Endothelial cell of umbilical vein (primary cell): ENCODE data around the gene NPTX1. TPM values are rescaled to one million over a fixed set of nuclear protein-coding genes. Genes with fewer than 3 reads are reported as not detected.

Experiments
- BruUV-seq: library from RNA; stranded (reverse); fragments of 400-500 nt; replicated peaks from 2 replicates; lab custom pipeline; 2021; lab: Mats Ljungman, UMichigan
- CTCF ChIA-PET: fragments of 300-600, 350-600 bp; sonication (Branson Sonifier 250); formaldehyde crosslinking; loops from one replicate; lab custom pipeline; 2021; ENCODE audit warnings: antibody characterized with exemption, inconsistent platforms; lab: Charles Lee
- POLR2A ChIA-PET: fragments of 300-600, 350-600 bp; sonication (Branson Sonifier 250); formaldehyde crosslinking; loops from one replicate; lab custom pipeline; 2021; ENCODE audit warnings: antibody characterized with exemption, inconsistent platforms; lab: Charles Lee
- DNase-seq: peaks from one replicate; pipeline ENCODE4 v3.0.0-alpha.2; 2011; ENCODE audit warnings: low read depth, low spot score
- FAIRE-seq: peaks from 2 replicates; lab custom pipeline; 2011; peaks lifted over from hg19 to GRCh38; lab: Jason Lieb, UNC
- H2AFZ ChIP-seq: 2 replicates; pipeline ENCODE4 v1.6.0; 2012; ENCODE audit warnings: low read depth, low read length, control low read depth, inconsistent platforms
- H3K27ac ChIP-seq: 2 replicates; pipeline ENCODE4 v1.5.1; 2011; ENCODE audit warnings: low read depth, mild to moderate bottlenecking, control low read depth, low read length, moderate library complexity; ENCODE audit not compliant: insufficient read depth
- H3K27me3 ChIP-seq, 2 experiments: 2 replicates each; pipeline versions ENCODE4 v1.6.0 to v1.6.1; 2011; ENCODE audit warnings: low read length in 2 of 2, mixed read lengths in 1 of 2; ENCODE audit not compliant: control insufficient read depth in 2 of 2, insufficient read depth in 2 of 2
- H3K36me3 ChIP-seq, 2 experiments: 2 replicates in 1 of 2; 3 replicates in 1 of 2; pipeline ENCODE4 v1.5.1; 2011; ENCODE audit warnings: low read length in 2 of 2, mild to moderate bottlenecking in 1 of 2, moderate library complexity in 1 of 2; ENCODE audit not compliant: control insufficient read depth in 2 of 2, insufficient read depth in 2 of 2; ENCODE audit errors: extremely low read depth in 1 of 2
- H3K4me1 ChIP-seq: 3 replicates; pipeline ENCODE4 v1.5.1; 2011; ENCODE audit warnings: mild to moderate bottlenecking, low read length; ENCODE audit not compliant: control insufficient read depth, insufficient read depth; ENCODE audit errors: extremely low read depth
- H3K4me2 ChIP-seq: 2 replicates; pipeline ENCODE4 v1.6.1; 2011; ENCODE audit warnings: low read length, control low read depth, mixed read lengths; ENCODE audit not compliant: insufficient read depth
- H3K4me3 ChIP-seq, 3 experiments: fragments of 200-600 bp in 1 of 3; sonication (generic), shearing (Covaris generic) in 1 of 3; replicated peaks in 1 of 3; 2 replicates each; pipeline ENCODE4 v1.5.1; 2011 to 2016; ENCODE audit warnings: control low read depth in 3 of 3, low read length in 3 of 3, mild to moderate bottlenecking in 2 of 3, inconsistent platforms in 1 of 3, low read depth in 1 of 3, moderate library complexity in 1 of 3; ENCODE audit not compliant: insufficient read depth in 1 of 3
- H3K79me2 ChIP-seq: 2 replicates; pipeline ENCODE4 v1.6.0; 2012; ENCODE audit warnings: low read length, inconsistent platforms; ENCODE audit not compliant: control insufficient read depth, insufficient read depth
- H3K9ac ChIP-seq: replicated peaks from 2 replicates; pipeline ENCODE3; 2011; ENCODE audit warnings: low read length, control low read depth; ENCODE audit not compliant: insufficient read depth; ENCODE audit errors: extremely low read depth
- H3K9me1 ChIP-seq: replicated peaks from 3 replicates; pipeline ENCODE4 v1.6.0; 2011; ENCODE audit warnings: mild to moderate bottlenecking, low read length; ENCODE audit not compliant: control insufficient read depth, insufficient read depth; ENCODE audit errors: extremely low read depth
- H3K9me3 ChIP-seq: replicated peaks from 2 replicates; pipeline ENCODE4 v1.5.1; 2012; ENCODE audit warnings: low read length, inconsistent platforms; ENCODE audit not compliant: control insufficient read depth, insufficient read depth
- H4K20me1 ChIP-seq: replicated peaks from 2 replicates; pipeline ENCODE3; 2011; ENCODE audit warnings: mild to moderate bottlenecking, low read length; ENCODE audit not compliant: control insufficient read depth, insufficient read depth; ENCODE audit errors: extremely low read depth
- EZH2 ChIP-seq: IDR thresholded peaks from 2 replicates; pipeline ENCODE4 v1.6.1; 2012; ENCODE audit warnings: borderline replicate concordance, low read depth, mild to moderate bottlenecking, moderate library complexity, low read length, inconsistent platforms; ENCODE audit not compliant: severe bottlenecking
- FOS ChIP-seq: IDR thresholded peaks from 2 replicates; pipeline ENCODE4 v1.6.1; 2011; ENCODE audit warnings: mild to moderate bottlenecking, low read length, moderate library complexity, borderline replicate concordance; ENCODE audit not compliant: insufficient read depth
- JUN ChIP-seq: IDR thresholded peaks from 2 replicates; pipeline ENCODE4 v1.6.1; 2011; ENCODE audit warnings: borderline replicate concordance, low read depth; ENCODE audit not compliant: insufficient read length, insufficient read depth
- MAX ChIP-seq: IDR thresholded peaks from 2 replicates; pipeline ENCODE4 v1.6.1; 2011; ENCODE audit not compliant: insufficient read depth, insufficient read length
- MYC ChIP-seq: IDR thresholded peaks from one replicate; pipeline ENCODE4 v1.6.1; 2011; ENCODE audit warnings: mild to moderate bottlenecking, low read depth, low read length
- POLR2A ChIP-seq: IDR thresholded peaks from 2 replicates; pipeline ENCODE4 v1.6.1; 2012; ENCODE audit warnings: low read depth, mild to moderate bottlenecking, control low read depth, low read length
- dilution Hi-C: fragments of 300-500 bp; cut with MboI; formaldehyde crosslinking; loops from one replicate; pipeline ENCODE4 v1.15.0; 2019; ENCODE audit warnings: low sequenced_read_pairs; ENCODE audit not compliant: extremely low pct_ligation_motif_present
- intact Hi-C: fragments of 100-400 bp; cut with micrococcal nuclease; formaldehyde crosslinking; loops from one replicate; pipeline ENCODE4 v1.10.0; 2022
- polyA plus RNA-seq, 4 experiments: library from polyadenylated mRNA; depleted of rRNA in 3 of 4; stranded (reverse) in 3 of 4; unstranded in 1 of 4; fragments of >200 nt; gene quantifications; 2 replicates each; pipeline versions ENCODE4 v1.2.1 to v1.2.3, GENCODE V29; 2011 to 2012; ENCODE audit warnings: missing spikeins in 1 of 4
- total RNA-seq: library from RNA; stranded (reverse); gene quantifications from 2 replicates; pipeline ENCODE4 v1.2.3, GENCODE V29; 2021
- TF ChIP-seq, protein P1 (sequence below), 2 donors: IDR thresholded peaks; 1 replicate in 1 of 2; 2 replicates in 1 of 2; pipeline ENCODE4 v1.5.1; 2011; ENCODE audit warnings: low read length in 2 of 2, mild to moderate bottlenecking in 2 of 2, moderate library complexity in 2 of 2, control low read depth in 1 of 2, inconsistent platforms in 1 of 2, low read depth in 1 of 2; ENCODE audit not compliant: insufficient read depth in 1 of 2; ENCODE audit errors: extremely low read depth in 1 of 2

The NPTX1 gene
- total and polyA plus RNA-seq, 2 donors (not counting 3 experiments of a cell fraction or from before 2014, with no cell fraction given): 0.03 TPM; not detected in 1

DNA sequence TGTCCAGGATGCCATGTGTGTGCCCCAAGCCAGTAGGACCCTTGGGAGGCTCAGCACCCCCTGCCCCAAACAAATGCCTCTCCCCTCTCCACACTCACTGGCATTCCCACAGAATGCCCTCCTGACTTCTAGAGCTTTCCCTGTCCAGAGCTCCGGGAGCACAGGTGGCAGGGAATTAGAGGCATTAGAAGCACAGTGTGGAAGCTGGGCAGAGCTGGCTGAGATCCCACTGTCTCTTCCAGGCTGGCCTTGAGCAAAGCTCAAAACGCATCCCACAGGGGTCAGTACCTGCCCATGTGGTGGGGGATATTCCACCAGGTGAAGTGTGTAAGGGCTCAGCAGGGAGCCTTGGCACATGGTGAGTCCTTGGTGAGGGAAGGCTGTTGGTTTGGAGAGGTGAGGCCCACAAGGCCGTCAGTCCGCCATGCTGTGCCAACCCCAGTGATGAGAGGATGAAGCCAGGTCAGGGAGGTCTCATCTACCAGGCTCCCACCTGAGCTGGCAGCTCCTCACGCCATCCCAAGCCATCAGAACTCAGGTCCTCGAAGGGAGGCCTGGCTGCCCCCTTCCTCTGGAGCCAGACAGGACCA is 43.4 kb downstream of the NPTX1 start:
- TF ChIP-seq POLR2A (no peak), EZH2 (no peak), FOS (no peak), MAX (no peak), JUN (no peak), MYC (no peak)
- TF ChIP-seq, protein P1, sequence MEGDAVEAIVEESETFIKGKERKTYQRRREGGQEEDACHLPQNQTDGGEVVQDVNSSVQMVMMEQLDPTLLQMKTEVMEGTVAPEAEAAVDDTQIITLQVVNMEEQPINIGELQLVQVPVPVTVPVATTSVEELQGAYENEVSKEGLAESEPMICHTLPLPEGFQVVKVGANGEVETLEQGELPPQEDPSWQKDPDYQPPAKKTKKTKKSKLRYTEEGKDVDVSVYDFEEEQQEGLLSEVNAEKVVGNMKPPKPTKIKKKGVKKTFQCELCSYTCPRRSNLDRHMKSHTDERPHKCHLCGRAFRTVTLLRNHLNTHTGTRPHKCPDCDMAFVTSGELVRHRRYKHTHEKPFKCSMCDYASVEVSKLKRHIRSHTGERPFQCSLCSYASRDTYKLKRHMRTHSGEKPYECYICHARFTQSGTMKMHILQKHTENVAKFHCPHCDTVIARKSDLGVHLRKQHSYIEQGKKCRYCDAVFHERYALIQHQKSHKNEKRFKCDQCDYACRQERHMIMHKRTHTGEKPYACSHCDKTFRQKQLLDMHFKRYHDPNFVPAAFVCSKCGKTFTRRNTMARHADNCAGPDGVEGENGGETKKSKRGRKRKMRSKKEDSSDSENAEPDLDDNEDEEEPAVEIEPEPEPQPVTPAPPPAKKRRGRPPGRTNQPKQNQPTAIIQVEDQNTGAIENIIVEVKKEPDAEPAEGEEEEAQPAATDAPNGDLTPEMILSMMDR (IDR thresholded peaks at IDR 0.05; ENCODE audit: extremely low read depth in 1 of 2, insufficient read depth in 1 of 2, low read depth in 1 of 2, low read length in 2 of 2): no peak
- H3K27me3 ChIP-seq: no peaks in the 10 kb centered on the region
- no peaks in the 10 kb centered on the region for H3K9me1 ChIP-seq
- H2AFZ ChIP-seq: no peak overlapping the region
- no peak overlapping the region for H3K4me2 ChIP-seq
- intact Hi-C loops: no loop called here
- H3K27ac ChIP-seq: no peak overlapping the region
- H3K79me2 ChIP-seq: no peaks in the 10 kb centered on the region
- DNase-seq: no peak
- FAIRE-seq: no peak
- POLR2A ChIA-PET: no interaction called here
- CTCF ChIA-PET: interaction anchor here (1.1 to 1.3 kb wide), 2 partner anchors 21 to 556 kb away, joined by 4 to 5 read pairs; no protein-coding TSS in a partner anchor
- no peaks in the 10 kb centered on the region for H4K20me1 ChIP-seq
- H3K9ac ChIP-seq: no peak overlapping the region
- BruUV-seq: no TSS peak
- H3K4me1 ChIP-seq: no peaks in the 10 kb centered on the region
- dilution Hi-C loops: no loop called here
- H3K9me3 ChIP-seq: no peaks in the 10 kb centered on the region
- H3K36me3 ChIP-seq: no peaks in the 10 kb centered on the region
- H3K4me3 ChIP-seq: no peak overlapping the region
